PC-3 (cell line): ENCODE measurements around the gene BUD31. TPM values are rescaled to one million over a fixed set of nuclear protein-coding genes. Genes with fewer than 3 reads are reported as not detected.

Experiments
- ATAC-seq: fragments of 200-7000 bp; cut with Tn5 transposase; 2 replicates; pipeline ENCODE4 v1.9.1; 2020; ENCODE audit warnings: mild to moderate bottlenecking, moderate library complexity
- BruUV-seq: library from RNA; stranded (reverse); fragments of 400-500 nt; replicated peaks from 2 replicates; lab custom pipeline; 2021; lab: Mats Ljungman, UMichigan
- CTCF ChIA-PET: fragments of 300-600 bp; sonication (Branson Sonifier 250); formaldehyde crosslinking; loops from one replicate; lab custom pipeline; 2022; ENCODE audit warnings: antibody characterized with exemption; lab: Charles Lee
- POLR2A ChIA-PET: fragments of 300-600 bp; sonication (Branson Sonifier 250); formaldehyde crosslinking; loops from one replicate; lab custom pipeline; 2022; ENCODE audit warnings: antibody characterized with exemption; ENCODE audit not compliant: unreplicated experiment; lab: Charles Lee
- DNase-seq: peaks from one replicate; pipeline ENCODE4 v3.0.0-alpha.2; 2015
- H2AFZ ChIP-seq: fragments of 300-600 bp; sonication (generic); 2 replicates; pipeline ENCODE4 v1.6.0; 2016; ENCODE audit warnings: antibody characterized with exemption, low read length
- H3F3A ChIP-seq: fragments of 300-600 bp; sonication (generic); one replicate; pipeline ENCODE4 v1.6.0; 2017; ENCODE audit warnings: antibody characterized with exemption, low read length, control low read depth, mild to moderate bottlenecking; ENCODE audit not compliant: unreplicated experiment
- H3K27ac ChIP-seq: fragments of 300-600 bp; sonication (generic); 2 replicates; pipeline ENCODE4 v1.5.1; 2016; ENCODE audit warnings: mild to moderate bottlenecking, low read length
- H3K27me3 ChIP-seq: fragments of 300-600 bp; sonication (generic); 2 replicates; pipeline ENCODE4 v1.6.1; 2016; ENCODE audit warnings: low read length, mixed read lengths
- H3K36me3 ChIP-seq: fragments of 300-600 bp; sonication (generic); 2 replicates; pipeline ENCODE4 v1.6.1; 2016; ENCODE audit warnings: low read depth, mixed run types, low read length, mixed read lengths
- H3K4me1 ChIP-seq: fragments of 300-600 bp; sonication (generic); 2 replicates; pipeline ENCODE4 v1.5.1; 2016; ENCODE audit warnings: low read length; ENCODE audit not compliant: insufficient read depth
- H3K4me2 ChIP-seq: fragments of 300-600 bp; sonication (generic); 2 replicates; pipeline ENCODE4 v1.6.0; 2016; ENCODE audit warnings: low read length
- H3K4me3 ChIP-seq: fragments of 300-600 bp; sonication (generic); 2 replicates; pipeline ENCODE4 v1.5.1; 2016; ENCODE audit warnings: mild to moderate bottlenecking, low read length, mixed read lengths
- H3K79me2 ChIP-seq: fragments of 300-600 bp; sonication (generic); 2 replicates; pipeline ENCODE4 v1.6.1; 2017; ENCODE audit warnings: low read length, mixed read lengths
- H3K9ac ChIP-seq: fragments of 300-600 bp; sonication (generic); 2 replicates; pipeline ENCODE4 v1.6.0; 2016; ENCODE audit warnings: mild to moderate bottlenecking, low read length
- H3K9me2 ChIP-seq: fragments of 300-600 bp; sonication (generic); replicated peaks from 2 replicates; pipeline ENCODE4 v1.6.1; 2016; ENCODE audit warnings: mixed run types, low read length, mixed read lengths
- H3K9me3 ChIP-seq: fragments of 300-600 bp; sonication (generic); 2 replicates; pipeline ENCODE4 v1.6.1; 2016; ENCODE audit warnings: low read length, mixed read lengths
- H4K20me1 ChIP-seq: fragments of 300-600 bp; sonication (generic); 2 replicates; pipeline ENCODE4 v1.6.1; 2016; ENCODE audit warnings: low read length, mixed read lengths
- CTCF ChIP-seq: fragments of 300-600 bp; sonication (generic); conservative IDR thresholded peaks from 2 replicates; pipeline ENCODE4 v1.5.1; 2017; ENCODE audit warnings: antibody characterized with exemption, low read depth, mild to moderate bottlenecking, low read length
- EZH2 ChIP-seq: fragments of 300-600 bp; sonication (generic); IDR thresholded peaks from one replicate; pipeline ENCODE4 v1.6.1; 2017; ENCODE audit warnings: antibody characterized with exemption, mild to moderate bottlenecking, low read length; ENCODE audit not compliant: unreplicated experiment
- EZH2phosphoT487 ChIP-seq: fragments of 300-600 bp; sonication (generic); IDR thresholded peaks from 2 replicates; pipeline ENCODE4 v1.6.1; 2018; ENCODE audit warnings: mild to moderate bottlenecking, antibody characterized with exemption, low read length, borderline replicate concordance
- intact Hi-C: fragments of 100-400 bp; cut with micrococcal nuclease; formaldehyde crosslinking; loops from 2 replicates; pipeline ENCODE4 v1.9.0; 2023
- total RNA-seq: library from RNA; depleted of rRNA; stranded (reverse); fragments of >200 nt; gene quantifications from 2 replicates; pipeline ENCODE4 v1.2.3, GENCODE V29; 2014

The BUD31 gene
- total RNA-seq, 1 experiment from 2014 or later = 144 TPM

- intact Hi-C loops = no loop called here
- no peaks in the 10 kb centered on the region for H3K4me1 ChIP-seq
- no peaks in the 10 kb centered on the region for H4K20me1 ChIP-seq
- H3K4me3 ChIP-seq = no peak overlapping the region
- peaks cover 11% of the 10 kb centered on the region for H3K79me2 ChIP-seq
- no peak for ATAC-seq
- ChIA-PET CTCF (no interaction called here), POLR2A (no interaction called here)
- no peaks in the 10 kb centered on the region for H3K9me3 ChIP-seq
- H3F3A ChIP-seq = no peaks in the 10 kb centered on the region
- DNase-seq = no peak
- no peak overlapping the region for H3K4me2 ChIP-seq
- TF ChIP-seq EZH2phosphoT487 (no peak), CTCF (no peak), EZH2 (no peak)
- H3K27ac ChIP-seq = no peak overlapping the region
- no peak overlapping the region for H2AFZ ChIP-seq
- BruUV-seq = no TSS peak
- no peaks in the 10 kb centered on the region for H3K9me2 ChIP-seq
- no peaks in the 10 kb centered on the region for H3K27me3 ChIP-seq
- H3K9ac ChIP-seq = no peak overlapping the region
- peaks cover 8% of the 10 kb centered on the region for H3K36me3 ChIP-seq
These were observed 37.3 kb upstream of the BUD31 start for GRCh38 chr7:99371376-99371920.

GRCh38 chr7:99372275-99373090, 36.3 kb upstream of the BUD31 start:
- Histone ChIP-seq H3F3A (no peaks in the 10 kb centered on the region), H3K79me2 (peaks cover 19% of the 10 kb centered on the region), H3K9me2 (no peaks in the 10 kb centered on the region), H3K9ac (no peak overlapping the region), H3K4me3 (no peak overlapping the region), H3K27me3 (no peaks in the 10 kb centered on the region), H3K4me1 (no peaks in the 10 kb centered on the region), H3K4me2 (no peak overlapping the region), H3K27ac (no peak overlapping the region), H2AFZ (no peak overlapping the region), H3K36me3 (no peaks in the 10 kb centered on the region), H4K20me1 (no peaks in the 10 kb centered on the region), H3K9me3 (no peaks in the 10 kb centered on the region)
- no TSS peak for BruUV-seq
- CTCF ChIA-PET = interaction anchor here (0.5 kb wide), 1 partner anchor 583 kb away, joined by 9 read pairs; no protein-coding TSS in a partner anchor
- TF ChIP-seq EZH2 (no peak), CTCF (no peak), EZH2phosphoT487 (no peak)
- ATAC-seq (no peak), DNase-seq (no peak)
- POLR2A ChIA-PET = no interaction called here
- intact Hi-C loops = no loop called here
